Activated T-helper 1 cell treated with anti-CD3 and anti-CD28 coated beads, Interleukin-2, amount 50 U/mL, for 16 hours (primary cell): ENCODE results near the gene GLRA2.

Source experiments
- DNase-seq, 2 donors: peaks; one replicate each; pipeline ENCODE4 v3.0.0-alpha.2; 2020; ENCODE audit warnings: low read depth in 1 of 2, low spot score in 1 of 2

Gene GLRA2

GRCh38 chrX:14697451-14697850 is 168.1 kb downstream of the GLRA2 start:
- no peak for DNase-seq

- DNase-seq, result no peak
Measured at GRCh38 chrX:14698790-14699189, 169.5 kb downstream of the GLRA2 start.

GRCh38 chrX:14700982-14701381 is 171.6 kb downstream of the GLRA2 start:
- DNase-seq, result no peak

GRCh38 chrX:14702145-14702544 is 172.8 kb downstream of the GLRA2 start:
- DNase-seq, result no peak

- DNase-seq, result no peak
Measured at GRCh38 chrX:14712096-14712495, 182.8 kb downstream of the GLRA2 start.

GRCh38 chrX:14717949-14718348 is 188.6 kb downstream of the GLRA2 start:
- DNase-seq, result no peak

- no peak for DNase-seq
Measured at GRCh38 chrX:14718403-14718802, 189.1 kb downstream of the GLRA2 start.

- DNase-seq, result no peak
Measured at GRCh38 chrX:14729058-14729457, 199.7 kb downstream of the GLRA2 start.

GRCh38 chrX:14738643-14739042 is 209.3 kb downstream of the GLRA2 start:
- DNase-seq, result no peak

GRCh38 chrX:14753441-14753840 is 224.1 kb downstream of the GLRA2 start:
- no peak for DNase-seq

- DNase-seq, result no peak
Measured at GRCh38 chrX:14758029-14758491, 228.7 kb downstream of the GLRA2 start.

GRCh38 chrX:14775416-14775815 is 246.1 kb downstream of the GLRA2 start:
- DNase-seq, result no peak

- no peak for DNase-seq
Measured at GRCh38 chrX:14776901-14777300, 247.6 kb downstream of the GLRA2 start.

GRCh38 chrX:14777525-14777924 is 248.2 kb downstream of the GLRA2 start:
- DNase-seq, result no peak

- no peak for DNase-seq
Measured at GRCh38 chrX:14779580-14779979, 250.2 kb downstream of the GLRA2 start.
